Coronary artery (tissue), 2 donors: Measurements from ENCODE around the gene NEUROG1.

Source experiments
- DNase-seq: peaks from one replicate; pipeline ENCODE4 v3.0.0-alpha.2; 2017; ENCODE audit warnings: low spot score
- H3K27ac ChIP-seq, 2 donors: fragments of 200-600 bp; sonication (generic); one replicate each; pipeline ENCODE4 v1.5.1; 2016 to 2019
- H3K4me3 ChIP-seq: fragments of 200-600 bp; sonication (generic); 2 replicates; pipeline ENCODE4 v1.5.1; 2016; ENCODE audit warnings: mild to moderate bottlenecking, moderate library complexity
- CTCF ChIP-seq: fragments of 200-600 bp; sonication (generic); IDR thresholded peaks from one replicate; pipeline ENCODE4 v1.5.1; 2019; ENCODE audit warnings: antibody characterized with exemption

NEUROG1 gene

GRCh38 chr5:135508496-135509005, 27.2 kb downstream of the NEUROG1 start:
- H3K27ac ChIP-seq = no peak overlapping the region
- no peak for TF ChIP-seq CTCF
- no peak overlapping the region for H3K4me3 ChIP-seq
- DNase-seq = no peak

GRCh38 chr5:135505973-135506372, 29.8 kb downstream of the NEUROG1 start:
- H3K4me3 ChIP-seq = no peak overlapping the region
- TF ChIP-seq CTCF = no peak

GRCh38 chr5:135504376-135504775, 31.4 kb downstream of the NEUROG1 start:
- TF ChIP-seq CTCF = no peak
- no peak overlapping the region for H3K4me3 ChIP-seq
- no peak for DNase-seq
- H3K27ac ChIP-seq = no peak overlapping the region

More at GRCh38 chr5:135505973-135506372, 29.8 kb downstream of the NEUROG1 start:
- H3K27ac ChIP-seq = no peak overlapping the region
- DNase-seq = no peak

GRCh38 chr5:135503871-135504270, 31.9 kb downstream of the NEUROG1 start:
- H3K27ac ChIP-seq = no peak overlapping the region
- DNase-seq = no peak
- H3K4me3 ChIP-seq = no peak overlapping the region
- no peak for TF ChIP-seq CTCF

- TF ChIP-seq CTCF = no peak
- Histone ChIP-seq H3K27ac (no peak overlapping the region), H3K4me3 (no peak overlapping the region)
- no peak for DNase-seq
Measured at GRCh38 chr5:135502836-135503520, 32.8 kb downstream of the NEUROG1 start.

GRCh38 chr5:135501965-135502364, 33.8 kb downstream of the NEUROG1 start:
- Histone ChIP-seq H3K27ac (no peak overlapping the region), H3K4me3 (no peak overlapping the region)
- no peak for DNase-seq
- TF ChIP-seq CTCF = no peak

GRCh38 chr5:135498637-135498995, 37.1 kb downstream of the NEUROG1 start:
- DNase-seq = no peak
- no peak for TF ChIP-seq CTCF

More at GRCh38 chr5:135498637-135498995, 37.1 kb downstream of the NEUROG1 start:
- H3K4me3 ChIP-seq = no peak overlapping the region
- no peak overlapping the region for H3K27ac ChIP-seq
